HEK293 (cell line): ENCODE data around the gene UMAD1.

Source experiments
- CTCF ChIA-PET: fragments of 350-600 bp; formaldehyde crosslinking; extraction: SDS; loops from one replicate; lab custom pipeline; 2021; ENCODE audit warnings: antibody characterized with exemption; lab: Yijun Ruan, JAX
- POLR2A ChIA-PET: fragments of 300-600 bp; formaldehyde crosslinking; extraction: SDS; loops from one replicate; lab custom pipeline; 2020; ENCODE audit warnings: antibody characterized with exemption, inconsistent platforms; lab: Yijun Ruan, JAX
- H3K27ac ChIP-seq: fragments of 200-500 bp; sonication (Bioruptor generic); 2 replicates; pipeline ENCODE4 v1.5.1; 2014; ENCODE audit warnings: low read depth, low read length, control low read depth, inconsistent platforms; ENCODE audit errors: extremely low read depth
- H3K36me3 ChIP-seq, 2 experiments: fragments of 200-500 bp in 1 of 2; sonication (Bioruptor generic) in 1 of 2; 1 replicate in 1 of 2; 2 replicates in 1 of 2; pipeline ENCODE4 v1.5.1; 2014 to 2017; ENCODE audit warnings: inconsistent platforms in 2 of 2, low read length in 2 of 2; ENCODE audit not compliant: control insufficient read depth in 2 of 2, insufficient read depth in 1 of 2
- H3K4me1 ChIP-seq: fragments of 200-500 bp; sonication (Bioruptor generic); 2 replicates; pipeline ENCODE4 v1.5.1; 2014; ENCODE audit warnings: mild to moderate bottlenecking, low read length, inconsistent platforms; ENCODE audit not compliant: control insufficient read depth, insufficient read depth
- H3K4me3 ChIP-seq: 2 replicates; pipeline ENCODE4 v1.5.1; 2011; ENCODE audit warnings: low read depth, mild to moderate bottlenecking, control low read depth, low read length, moderate library complexity
- H3K9me3 ChIP-seq: fragments of 200-500 bp; sonication (Bioruptor generic); 2 replicates; pipeline ENCODE4 v1.5.1; 2014; ENCODE audit warnings: low read depth, low read length, inconsistent platforms; ENCODE audit not compliant: control insufficient read depth, insufficient read depth
- EGR2 ChIP-seq: fragments of 450-650 bp; formaldehyde crosslinking; IDR thresholded peaks from 2 replicates; pipeline ENCODE4 v1.5.1; 2016; ENCODE audit warnings: low read depth, missing biosample characterization, missing genetic modification characterization
- GLI2 ChIP-seq: fragments of 450-650 bp; formaldehyde crosslinking; IDR thresholded peaks from 2 replicates; pipeline ENCODE4; 2017; ENCODE audit warnings: missing biosample characterization, missing genetic modification characterization, low read depth, borderline replicate concordance
- HOXA7 ChIP-seq: sonication (generic); formaldehyde crosslinking; IDR thresholded peaks from 2 replicates; pipeline ENCODE4 v1.8.1; 2022; ENCODE audit warnings: missing genetic modification reagents, borderline replicate concordance
- KLF10 ChIP-seq: fragments of 450-650 bp; IDR thresholded peaks from 2 replicates; pipeline ENCODE4 v1.5.1; 2018; ENCODE audit warnings: missing biosample characterization, mild to moderate bottlenecking, missing genetic modification characterization
- RBAK ChIP-seq: fragments of 450-650 bp; formaldehyde crosslinking; IDR thresholded peaks from 2 replicates; pipeline ENCODE4 v1.5.1; 2016; ENCODE audit warnings: missing biosample characterization, missing genetic modification characterization
- SCRT2 ChIP-seq: fragments of 450-650 bp; formaldehyde crosslinking; IDR thresholded peaks from 2 replicates; pipeline ENCODE4 v1.5.1; 2016; ENCODE audit warnings: missing biosample characterization, missing genetic modification characterization
- SP2 ChIP-seq: fragments of 450-650 bp; formaldehyde crosslinking; IDR thresholded peaks from 2 replicates; pipeline ENCODE4 v1.5.1; 2016; ENCODE audit warnings: missing biosample characterization, missing genetic modification characterization
- WT1 ChIP-seq: fragments of 450-650 bp; formaldehyde crosslinking; IDR thresholded peaks from 2 replicates; pipeline ENCODE4 v1.5.1; 2016; ENCODE audit warnings: missing biosample characterization, missing genetic modification characterization
- ZFP3 ChIP-seq: fragments of 450-650 bp; formaldehyde crosslinking; IDR thresholded peaks from 2 replicates; pipeline ENCODE4 v1.5.1; 2016; ENCODE audit warnings: low read depth, missing biosample characterization, missing genetic modification characterization
- ZNF133 ChIP-seq: fragments of 450-650 bp; formaldehyde crosslinking; IDR thresholded peaks from 2 replicates; pipeline ENCODE4 v1.5.1; 2016; ENCODE audit warnings: missing biosample characterization, missing genetic modification characterization
- ZNF146 ChIP-seq: fragments of 450-650 bp; formaldehyde crosslinking; IDR thresholded peaks from 2 replicates; pipeline ENCODE4 v1.5.1; 2016; ENCODE audit warnings: missing biosample characterization, missing genetic modification characterization
- ZNF155 ChIP-seq: fragments of 450-650 bp; formaldehyde crosslinking; IDR thresholded peaks from 2 replicates; pipeline ENCODE4 v1.5.1; 2016; ENCODE audit warnings: missing biosample characterization, missing genetic modification characterization
- ZNF211 ChIP-seq: fragments of 450-650 bp; formaldehyde crosslinking; IDR thresholded peaks from 2 replicates; pipeline ENCODE4 v1.5.1; 2016; ENCODE audit warnings: low read depth, missing biosample characterization, missing genetic modification characterization
- ZNF335 ChIP-seq: fragments of 450-650 bp; formaldehyde crosslinking; conservative IDR thresholded peaks from 2 replicates; pipeline ENCODE4 v1.5.1; 2016; ENCODE audit warnings: missing biosample characterization, missing genetic modification characterization
- ZNF341 ChIP-seq: fragments of 450-650 bp; formaldehyde crosslinking; IDR thresholded peaks from 2 replicates; pipeline ENCODE4; 2016; ENCODE audit warnings: low read depth, missing biosample characterization, missing genetic modification characterization
- ZNF416 ChIP-seq: fragments of 450-650 bp; formaldehyde crosslinking; IDR thresholded peaks from 2 replicates; pipeline ENCODE4 v1.5.1; 2016; ENCODE audit warnings: missing biosample characterization, missing genetic modification characterization
- ZNF501 ChIP-seq: fragments of 450-650 bp; formaldehyde crosslinking; IDR thresholded peaks from 2 replicates; pipeline ENCODE4 v1.5.1; 2016; ENCODE audit warnings: missing biosample characterization, missing genetic modification characterization
- ZNF510 ChIP-seq: fragments of 450-650 bp; formaldehyde crosslinking; IDR thresholded peaks from 2 replicates; pipeline ENCODE4 v1.5.1; 2018; ENCODE audit warnings: mild to moderate bottlenecking, missing genetic modification characterization, missing biosample characterization; ENCODE audit not compliant: insufficient replicate concordance
- ZNF596 ChIP-seq: fragments of 450-650 bp; IDR thresholded peaks from 2 replicates; pipeline ENCODE4 v1.5.0; 2018; ENCODE audit warnings: missing biosample characterization, mild to moderate bottlenecking, missing genetic modification characterization, moderate library complexity
- ZNF624 ChIP-seq: fragments of 450-650 bp; formaldehyde crosslinking; IDR thresholded peaks from 2 replicates; pipeline ENCODE4 v1.5.1; 2017; ENCODE audit warnings: missing biosample characterization, missing genetic modification characterization
- ZNF777 ChIP-seq: fragments of 450-650 bp; formaldehyde crosslinking; IDR thresholded peaks from 2 replicates; pipeline ENCODE4 v1.5.1; 2017; ENCODE audit warnings: missing biosample characterization, missing genetic modification characterization, borderline replicate concordance
- ZSCAN23 ChIP-seq: fragments of 450-650 bp; formaldehyde crosslinking; IDR thresholded peaks from 2 replicates; pipeline ENCODE4 v1.5.1; 2016; ENCODE audit warnings: missing biosample characterization, missing genetic modification characterization
- TF ChIP-seq, protein P1 (sequence below): fragments of 450-650 bp; formaldehyde crosslinking; IDR thresholded peaks from 2 replicates; pipeline ENCODE4 v1.5.1; 2016; ENCODE audit warnings: missing biosample characterization, missing genetic modification characterization

UMAD1 gene

DNA sequence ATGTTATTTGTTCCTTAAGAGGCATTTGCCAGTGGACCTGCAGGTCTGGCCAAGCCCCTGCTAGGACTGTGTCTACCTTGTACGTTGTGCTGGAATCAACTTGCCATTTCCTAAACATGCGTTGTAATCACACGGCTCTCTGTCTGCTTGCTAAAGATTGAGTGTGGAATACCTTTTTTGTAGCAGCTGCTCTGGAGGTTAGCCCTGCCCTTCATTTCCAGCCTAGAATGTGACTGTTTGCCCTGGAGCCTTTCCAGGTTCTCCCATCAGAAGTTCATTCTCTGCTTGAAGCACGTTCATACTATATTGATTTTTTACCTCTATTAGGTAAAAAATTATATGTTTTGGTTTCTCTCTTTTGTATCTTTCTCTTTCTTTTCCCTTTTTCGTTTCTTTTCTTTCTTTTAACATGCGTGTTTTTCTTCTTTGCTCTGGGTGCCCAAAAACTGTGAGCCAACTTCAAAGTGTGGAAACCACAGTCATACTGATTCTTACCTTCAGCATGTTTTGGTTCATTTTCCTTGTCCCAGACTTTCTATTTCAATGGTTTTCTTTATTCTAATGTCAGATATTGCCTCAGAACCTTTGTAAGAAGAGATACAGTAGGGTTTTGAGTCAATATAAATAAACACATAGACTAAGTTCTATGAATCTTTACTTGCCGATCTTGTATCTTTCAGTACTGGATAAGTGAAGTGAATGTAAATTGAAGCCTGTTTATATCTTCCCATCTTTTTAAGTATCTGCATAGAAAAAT is 189.7 kb downstream of the UMAD1 start:
- no peak for TF ChIP-seq ZNF211 (tag by site-specific recombination)
- TF ChIP-seq ZNF341 (tag by site-specific recombination) = no peak
- no peak for TF ChIP-seq KLF10 (tag by site-specific recombination)
- no peak for TF ChIP-seq ZNF335 (tag by site-specific recombination)
- TF ChIP-seq SCRT2 (tag by site-specific recombination) = no peak
- TF ChIP-seq ZNF133 = no peak
- no peak for TF ChIP-seq SP2 (tag by site-specific recombination)
- TF ChIP-seq ZSCAN23 (tag by site-specific recombination) = no peak
- TF ChIP-seq ZNF596 (tag by site-specific recombination) = no peak
- no peak for TF ChIP-seq ZNF777 (tag by site-specific recombination)
- TF ChIP-seq ZNF501 = no peak
- TF ChIP-seq ZNF146 (tag by site-specific recombination) = no peak
- TF ChIP-seq WT1 (tag by site-specific recombination) = no peak
- no peak for TF ChIP-seq GLI2 (tag by site-specific recombination)
- TF ChIP-seq EGR2 (tag by site-specific recombination) = no peak
- no peak for TF ChIP-seq ZNF155
- no peak for TF ChIP-seq ZNF510
- no peak for TF ChIP-seq HOXA7 (CRISPR knock-in tag)
- TF ChIP-seq ZFP3 (tag by site-specific recombination) = no peak
- TF ChIP-seq, all 188 proteins: peak for 0
- POLR2A ChIA-PET = no interaction called here

DNA sequence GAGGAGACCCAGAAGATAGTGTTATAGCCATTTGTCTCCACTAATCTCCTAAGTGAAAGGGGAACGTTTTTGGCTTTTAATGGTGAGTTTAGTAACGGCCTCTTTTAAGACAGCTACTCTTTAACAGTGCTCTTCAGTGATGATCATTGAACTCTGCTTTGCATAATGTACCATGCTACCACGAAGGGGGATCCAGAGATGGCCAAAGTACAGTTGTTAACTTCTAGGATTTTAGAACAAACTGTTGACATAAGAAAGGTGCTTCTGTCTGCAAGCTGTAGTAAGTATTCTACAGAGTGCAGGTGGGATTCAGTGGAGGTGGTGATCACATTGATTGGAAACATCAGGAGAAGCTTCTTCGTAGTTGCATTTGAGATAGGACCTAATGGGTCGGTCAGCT is 192.0 kb downstream of the UMAD1 start:
- H3K9me3 ChIP-seq = no peaks in the 10 kb centered on the region
- no peak overlapping the region for H3K27ac ChIP-seq
- H3K4me1 ChIP-seq = 0 out of 2 replicates have a peak, but pooled peaks cover 3% of the 10 kb centered on the region
- TF ChIP-seq HOXA7 (CRISPR knock-in tag) = no peak
- no peak for TF ChIP-seq EGR2 (tag by site-specific recombination)
- no peak for TF ChIP-seq RBAK (tag by site-specific recombination)
- no peak for TF ChIP-seq SCRT2 (tag by site-specific recombination)
- ChIA-PET CTCF (no interaction called here), POLR2A (no interaction called here)
- H3K36me3 ChIP-seq = no peaks in the 10 kb centered on the region
- no peak overlapping the region for H3K4me3 ChIP-seq

More for the DNA sequence above, 189.7 kb downstream of the UMAD1 start:
- Histone ChIP-seq H3K4me3 (no peak overlapping the region), H3K27ac (no peak overlapping the region), H3K36me3 (no peaks in the 10 kb centered on the region), H3K9me3 (no peaks in the 10 kb centered on the region), H3K4me1 (0 out of 2 replicates have a peak, but pooled peaks cover 3% of the 10 kb centered on the region)
- CTCF ChIA-PET = no interaction called here

DNA sequence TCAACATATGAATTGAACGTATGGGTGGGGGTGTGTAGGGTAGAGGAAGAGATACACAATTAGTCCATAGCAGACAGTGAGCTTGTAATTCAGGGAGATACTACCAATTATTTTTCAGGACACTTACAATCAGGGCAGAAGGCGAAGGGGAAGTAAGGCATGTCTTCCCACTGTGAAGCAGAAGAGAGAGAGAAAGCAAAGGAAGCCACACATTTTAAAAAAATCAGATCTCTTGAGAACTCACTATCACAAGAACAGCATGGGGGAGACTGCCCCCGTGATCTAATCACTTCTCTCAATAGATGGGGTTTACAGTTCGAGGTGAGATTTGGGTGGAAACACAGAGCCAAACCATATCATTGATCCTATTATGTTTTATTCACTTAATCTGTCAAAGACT is 194.2 kb downstream of the UMAD1 start:
- no peak overlapping the region for H3K4me3 ChIP-seq
- H3K9me3 ChIP-seq = no peaks in the 10 kb centered on the region
- POLR2A ChIA-PET = no interaction called here
- no peaks in the 10 kb centered on the region for H3K36me3 ChIP-seq
- CTCF ChIA-PET = no interaction called here
- H3K27ac ChIP-seq = no peak overlapping the region
- TF ChIP-seq ZNF155 = no peak
- TF ChIP-seq ZNF624 = no peak
- TF ChIP-seq, protein P1, sequence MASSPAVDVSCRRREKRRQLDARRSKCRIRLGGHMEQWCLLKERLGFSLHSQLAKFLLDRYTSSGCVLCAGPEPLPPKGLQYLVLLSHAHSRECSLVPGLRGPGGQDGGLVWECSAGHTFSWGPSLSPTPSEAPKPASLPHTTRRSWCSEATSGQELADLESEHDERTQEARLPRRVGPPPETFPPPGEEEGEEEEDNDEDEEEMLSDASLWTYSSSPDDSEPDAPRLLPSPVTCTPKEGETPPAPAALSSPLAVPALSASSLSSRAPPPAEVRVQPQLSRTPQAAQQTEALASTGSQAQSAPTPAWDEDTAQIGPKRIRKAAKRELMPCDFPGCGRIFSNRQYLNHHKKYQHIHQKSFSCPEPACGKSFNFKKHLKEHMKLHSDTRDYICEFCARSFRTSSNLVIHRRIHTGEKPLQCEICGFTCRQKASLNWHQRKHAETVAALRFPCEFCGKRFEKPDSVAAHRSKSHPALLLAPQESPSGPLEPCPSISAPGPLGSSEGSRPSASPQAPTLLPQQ (tag by site-specific recombination) = no peak
- TF ChIP-seq ZNF416 (tag by site-specific recombination) = no peak
- 0 out of 2 replicates have a peak, but pooled peaks cover 3% of the 10 kb centered on the region for H3K4me1 ChIP-seq
